HepG2 (cell line): Measurements from ENCODE around the gene HES1. TPM values are rescaled to one million over a fixed set of nuclear protein-coding genes. Genes with fewer than 3 reads are reported as not detected.
A peak's percentile ranks its signal among the peaks of the same experiment; 100 is the strongest.

Experiments
- FOXK2 ChIP-seq: fragments of 450-650 bp; IDR thresholded peaks from 2 replicates; pipeline ENCODE4 v1.6.1; 2016
- HDAC1 ChIP-seq: sonication (generic); formaldehyde crosslinking; IDR thresholded peaks from 2 replicates; pipeline ENCODE4 v1.5.1; 2020; ENCODE audit warnings: mild to moderate bottlenecking, missing genetic modification reagents
- KAT8 ChIP-seq: IDR thresholded peaks from 2 replicates; pipeline ENCODE4 v1.6.1; 2016; ENCODE audit warnings: missing genetic modification reagents, missing compliant biosample characterization
- KMT2B ChIP-seq: IDR thresholded peaks from 2 replicates; pipeline ENCODE4 v1.6.1; 2016; ENCODE audit warnings: missing genetic modification reagents, missing compliant biosample characterization
- NFIB ChIP-seq: sonication (generic); formaldehyde crosslinking; IDR thresholded peaks from 2 replicates; pipeline ENCODE4 v1.9.0; 2021; ENCODE audit warnings: missing genetic modification reagents, mild to moderate bottlenecking, borderline replicate concordance
- PAWR ChIP-seq: sonication (generic); formaldehyde crosslinking; IDR thresholded peaks from 2 replicates; pipeline ENCODE4 v1.4.0; 2020; ENCODE audit warnings: missing genetic modification reagents, mild to moderate bottlenecking, borderline replicate concordance
- PHF21A ChIP-seq: sonication (generic); formaldehyde crosslinking; IDR thresholded peaks from 2 replicates; pipeline ENCODE4 v1.5.0; 2020; ENCODE audit warnings: mild to moderate bottlenecking, missing genetic modification reagents
- SRSF1 ChIP-seq: fragments of 200-400 bp; formaldehyde crosslinking; optimal IDR thresholded peaks from 2 replicates; pipeline ENCODE3; 2017; ENCODE audit warnings: mild to moderate bottlenecking, low read depth, low read length, moderate library complexity
- YEATS2 ChIP-seq: sonication (generic); formaldehyde crosslinking; IDR thresholded peaks from 2 replicates; pipeline ENCODE4 v1.4.0; 2020; ENCODE audit warnings: missing genetic modification reagents, borderline replicate concordance
- ZFP36L2 ChIP-seq: sonication (generic); formaldehyde crosslinking; IDR thresholded peaks from 2 replicates; pipeline ENCODE4 v1.4.0; 2020; ENCODE audit warnings: missing genetic modification reagents
- ZNF136 ChIP-seq: sonication (generic); formaldehyde crosslinking; IDR thresholded peaks from 2 replicates; pipeline ENCODE4 v1.8.1; 2022; ENCODE audit warnings: low read depth, mild to moderate bottlenecking, moderate library complexity, missing genetic modification reagents
- ZNF337 ChIP-seq: sonication (generic); formaldehyde crosslinking; IDR thresholded peaks from 2 replicates; pipeline ENCODE4 v1.5.1; 2020; ENCODE audit warnings: missing genetic modification reagents, low read depth, mild to moderate bottlenecking, borderline replicate concordance
- ZNF75D ChIP-seq: sonication (generic); formaldehyde crosslinking; IDR thresholded peaks from 2 replicates; pipeline ENCODE4 v1.8.1; 2023; ENCODE audit warnings: missing genetic modification reagents, mild to moderate bottlenecking, borderline replicate concordance
- ZNF772 ChIP-seq: sonication (generic); formaldehyde crosslinking; IDR thresholded peaks from 2 replicates; pipeline ENCODE4 v1.5.0; 2020; ENCODE audit warnings: mild to moderate bottlenecking, missing genetic modification reagents
- ZNF776 ChIP-seq: sonication (generic); formaldehyde crosslinking; IDR thresholded peaks from 2 replicates; pipeline ENCODE4 v1.4.0; 2020; ENCODE audit warnings: mild to moderate bottlenecking, missing genetic modification reagents
- polyA plus RNA-seq, 8 experiments: library from polyadenylated mRNA; depleted of rRNA in 3 of 8; stranded (reverse) in 7 of 8; unstranded in 1 of 8; fragments of >200 nt; fragmentation: Illumina TruSeq in 4 of 8; extraction: Trizol in 4 of 8; gene quantifications; 2 replicates each; pipeline versions ENCODE4 v1.2.1 to v1.2.3, GENCODE V29; 2011 to 2016; ENCODE audit warnings: low read depth in 4 of 8, missing spikeins in 1 of 8, mixed read lengths in 1 of 8; ENCODE audit not compliant: insufficient read depth in 1 of 8
- total RNA-seq, 5 experiments: library from RNA; depleted of rRNA; stranded (reverse); fragments of >200 nt; fragmentation: Illumina TruSeq; extraction: Trizol; gene quantifications; 2 replicates each; pipeline ENCODE4 v1.2.3, GENCODE V29; 2016; ENCODE audit warnings: low read depth in 1 of 5
- TF ChIP-seq, protein P1 (sequence below): sonication (generic); formaldehyde crosslinking; IDR thresholded peaks from 2 replicates; pipeline ENCODE4 v1.8.0; 2022; ENCODE audit warnings: missing genetic modification reagents, mild to moderate bottlenecking, moderate library complexity, borderline replicate concordance
- TF ChIP-seq, protein P2 (sequence below): sonication (generic); formaldehyde crosslinking; IDR thresholded peaks from 2 replicates; pipeline ENCODE4 v1.4.0; 2020; ENCODE audit warnings: missing genetic modification reagents
- TF ChIP-seq, protein P3 (sequence below): sonication (generic); formaldehyde crosslinking; IDR thresholded peaks from 2 replicates; pipeline ENCODE4 v1.5.1; 2020; ENCODE audit warnings: missing genetic modification reagents, mild to moderate bottlenecking, borderline replicate concordance
- TF ChIP-seq, protein P4 (sequence below): sonication (generic); formaldehyde crosslinking; IDR thresholded peaks from 2 replicates; pipeline ENCODE4 v1.4.0; 2020; ENCODE audit warnings: missing genetic modification reagents, borderline replicate concordance

HES1 gene
- total and polyA plus RNA-seq, 2 of the 13 experiments (the other 11 are each of a cell fraction or from before 2014, with no cell fraction given), result 15.4 to 19.8 TPM

DNA sequence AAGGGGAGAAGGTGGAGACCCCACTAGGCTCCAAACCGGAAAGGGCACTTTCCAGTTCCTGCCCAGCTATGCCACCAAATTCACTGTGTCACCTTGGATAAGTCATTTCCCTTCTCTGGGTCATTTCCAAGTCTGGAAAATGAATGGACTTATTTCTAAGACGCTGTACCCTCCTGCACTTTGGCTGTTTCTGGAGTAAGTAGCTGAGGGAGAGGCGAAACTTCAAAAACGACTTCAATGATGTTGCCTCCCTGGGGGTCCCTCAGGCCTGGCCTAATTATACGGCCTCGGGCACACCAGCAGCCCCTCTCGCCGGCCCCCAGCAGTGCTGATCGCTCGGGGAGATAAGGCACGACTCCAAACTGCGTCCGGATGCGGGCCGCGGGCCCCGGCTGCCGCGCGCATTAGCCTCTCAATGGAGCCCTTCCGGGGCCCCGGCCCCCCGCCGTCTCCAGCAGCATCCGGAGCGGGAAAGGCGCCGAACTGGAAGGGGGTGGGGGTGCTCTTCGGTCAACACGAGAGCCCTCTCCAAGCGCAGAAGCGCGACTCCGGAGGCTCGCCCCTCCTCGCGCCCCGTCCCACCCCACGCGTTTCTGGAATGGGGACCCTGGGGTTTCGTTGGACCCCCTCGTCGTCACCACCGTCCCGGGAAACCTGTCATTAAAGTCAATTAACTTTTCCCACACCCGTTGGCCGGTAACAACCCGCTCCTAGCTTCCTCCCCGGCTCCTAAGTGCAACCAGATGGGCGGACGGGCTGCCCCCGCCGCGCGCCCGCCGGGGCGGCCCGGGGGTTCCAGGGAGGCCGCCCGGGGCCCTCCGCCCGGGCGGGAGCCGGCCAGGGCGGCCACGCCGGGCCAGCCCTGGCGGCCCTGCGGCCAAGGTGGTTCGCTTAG, 4.8 kb downstream of the HES1 start (continued):
- no peak for TF ChIP-seq ZFP36L2 (CRISPR knock-in tag)
- TF ChIP-seq YEATS2, result no peak
- TF ChIP-seq PHF21A (CRISPR knock-in tag), result peak; percentile 43
- no peak for TF ChIP-seq ZNF75D (CRISPR knock-in tag)
- no peak for TF ChIP-seq FOXK2
- no peak for TF ChIP-seq ZNF772 (CRISPR knock-in tag)
- TF ChIP-seq, protein P1, sequence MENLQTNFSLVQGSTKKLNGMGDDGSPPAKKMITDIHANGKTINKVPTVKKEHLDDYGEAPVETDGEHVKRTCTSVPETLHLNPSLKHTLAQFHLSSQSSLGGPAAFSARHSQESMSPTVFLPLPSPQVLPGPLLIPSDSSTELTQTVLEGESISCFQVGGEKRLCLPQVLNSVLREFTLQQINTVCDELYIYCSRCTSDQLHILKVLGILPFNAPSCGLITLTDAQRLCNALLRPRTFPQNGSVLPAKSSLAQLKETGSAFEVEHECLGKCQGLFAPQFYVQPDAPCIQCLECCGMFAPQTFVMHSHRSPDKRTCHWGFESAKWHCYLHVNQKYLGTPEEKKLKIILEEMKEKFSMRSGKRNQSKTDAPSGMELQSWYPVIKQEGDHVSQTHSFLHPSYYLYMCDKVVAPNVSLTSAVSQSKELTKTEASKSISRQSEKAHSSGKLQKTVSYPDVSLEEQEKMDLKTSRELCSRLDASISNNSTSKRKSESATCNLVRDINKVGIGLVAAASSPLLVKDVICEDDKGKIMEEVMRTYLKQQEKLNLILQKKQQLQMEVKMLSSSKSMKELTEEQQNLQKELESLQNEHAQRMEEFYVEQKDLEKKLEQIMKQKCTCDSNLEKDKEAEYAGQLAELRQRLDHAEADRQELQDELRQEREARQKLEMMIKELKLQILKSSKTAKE (CRISPR knock-in tag), result peak; percentile 36; the same call in 1 of the 2 replicates
- TF ChIP-seq ZNF337, result no peak
- peak; percentile 38 for TF ChIP-seq HDAC1 (CRISPR knock-in tag)
- TF ChIP-seq KMT2B (CRISPR knock-in tag), result no peak
- TF ChIP-seq, protein P2, sequence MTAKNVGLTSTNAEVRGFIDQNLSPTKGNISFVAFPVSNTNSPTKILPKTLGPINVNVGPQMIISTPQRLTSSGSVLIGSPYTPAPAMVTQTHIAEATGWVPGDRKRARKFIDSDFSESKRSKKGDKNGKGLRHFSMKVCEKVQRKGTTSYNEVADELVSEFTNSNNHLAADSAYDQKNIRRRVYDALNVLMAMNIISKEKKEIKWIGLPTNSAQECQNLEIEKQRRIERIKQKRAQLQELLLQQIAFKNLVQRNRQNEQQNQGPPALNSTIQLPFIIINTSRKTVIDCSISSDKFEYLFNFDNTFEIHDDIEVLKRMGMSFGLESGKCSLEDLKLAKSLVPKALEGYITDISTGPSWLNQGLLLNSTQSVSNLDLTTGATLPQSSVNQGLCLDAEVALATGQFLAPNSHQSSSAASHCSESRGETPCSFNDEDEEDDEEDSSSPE (CRISPR knock-in tag), result peak; percentile 75; the same call in 1 of the 2 replicates
- no peak for TF ChIP-seq PAWR
- TF ChIP-seq, protein P3, sequence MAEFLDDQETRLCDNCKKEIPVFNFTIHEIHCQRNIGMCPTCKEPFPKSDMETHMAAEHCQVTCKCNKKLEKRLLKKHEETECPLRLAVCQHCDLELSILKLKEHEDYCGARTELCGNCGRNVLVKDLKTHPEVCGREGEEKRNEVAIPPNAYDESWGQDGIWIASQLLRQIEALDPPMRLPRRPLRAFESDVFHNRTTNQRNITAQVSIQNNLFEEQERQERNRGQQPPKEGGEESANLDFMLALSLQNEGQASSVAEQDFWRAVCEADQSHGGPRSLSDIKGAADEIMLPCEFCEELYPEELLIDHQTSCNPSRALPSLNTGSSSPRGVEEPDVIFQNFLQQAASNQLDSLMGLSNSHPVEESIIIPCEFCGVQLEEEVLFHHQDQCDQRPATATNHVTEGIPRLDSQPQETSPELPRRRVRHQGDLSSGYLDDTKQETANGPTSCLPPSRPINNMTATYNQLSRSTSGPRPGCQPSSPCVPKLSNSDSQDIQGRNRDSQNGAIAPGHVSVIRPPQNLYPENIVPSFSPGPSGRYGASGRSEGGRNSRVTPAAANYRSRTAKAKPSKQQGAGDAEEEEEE (CRISPR knock-in tag), result no peak
- no peak for TF ChIP-seq ZNF136 (CRISPR knock-in tag)
- TF ChIP-seq KAT8 (CRISPR knock-in tag), result 0 out of 2 replicates have a peak, but pooled peaks have one; percentile 11
- TF ChIP-seq NFIB, result no peak
- TF ChIP-seq ZNF776, result no peak; the same call in 1 of the 2 replicates
- peak; percentile 31 for TF ChIP-seq SRSF1
- TF ChIP-seq, protein P4, sequence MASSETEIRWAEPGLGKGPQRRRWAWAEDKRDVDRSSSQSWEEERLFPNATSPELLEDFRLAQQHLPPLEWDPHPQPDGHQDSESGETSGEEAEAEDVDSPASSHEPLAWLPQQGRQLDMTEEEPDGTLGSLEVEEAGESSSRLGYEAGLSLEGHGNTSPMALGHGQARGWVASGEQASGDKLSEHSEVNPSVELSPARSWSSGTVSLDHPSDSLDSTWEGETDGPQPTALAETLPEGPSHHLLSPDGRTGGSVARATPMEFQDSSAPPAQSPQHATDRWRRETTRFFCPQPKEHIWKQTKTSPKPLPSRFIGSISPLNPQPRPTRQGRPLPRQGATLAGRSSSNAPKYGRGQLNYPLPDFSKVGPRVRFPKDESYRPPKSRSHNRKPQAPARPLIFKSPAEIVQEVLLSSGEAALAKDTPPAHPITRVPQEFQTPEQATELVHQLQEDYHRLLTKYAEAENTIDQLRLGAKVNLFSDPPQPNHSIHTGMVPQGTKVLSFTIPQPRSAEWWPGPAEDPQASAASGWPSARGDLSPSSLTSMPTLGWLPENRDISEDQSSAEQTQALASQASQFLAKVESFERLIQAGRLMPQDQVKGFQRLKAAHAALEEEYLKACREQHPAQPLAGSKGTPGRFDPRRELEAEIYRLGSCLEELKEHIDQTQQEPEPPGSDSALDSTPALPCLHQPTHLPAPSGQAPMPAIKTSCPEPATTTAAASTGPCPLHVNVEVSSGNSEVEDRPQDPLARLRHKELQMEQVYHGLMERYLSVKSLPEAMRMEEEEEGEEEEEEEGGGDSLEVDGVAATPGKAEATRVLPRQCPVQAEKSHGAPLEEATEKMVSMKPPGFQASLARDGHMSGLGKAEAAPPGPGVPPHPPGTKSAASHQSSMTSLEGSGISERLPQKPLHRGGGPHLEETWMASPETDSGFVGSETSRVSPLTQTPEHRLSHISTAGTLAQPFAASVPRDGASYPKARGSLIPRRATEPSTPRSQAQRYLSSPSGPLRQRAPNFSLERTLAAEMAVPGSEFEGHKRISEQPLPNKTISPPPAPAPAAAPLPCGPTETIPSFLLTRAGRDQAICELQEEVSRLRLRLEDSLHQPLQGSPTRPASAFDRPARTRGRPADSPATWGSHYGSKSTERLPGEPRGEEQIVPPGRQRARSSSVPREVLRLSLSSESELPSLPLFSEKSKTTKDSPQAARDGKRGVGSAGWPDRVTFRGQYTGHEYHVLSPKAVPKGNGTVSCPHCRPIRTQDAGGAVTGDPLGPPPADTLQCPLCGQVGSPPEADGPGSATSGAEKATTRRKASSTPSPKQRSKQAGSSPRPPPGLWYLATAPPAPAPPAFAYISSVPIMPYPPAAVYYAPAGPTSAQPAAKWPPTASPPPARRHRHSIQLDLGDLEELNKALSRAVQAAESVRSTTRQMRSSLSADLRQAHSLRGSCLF (CRISPR knock-in tag), result no peak
